NCI-H1092 treated with DMSO at 0.1 percent for 48 hours (cell line): ENCODE data around the gene CAVIN3.

Source experiments
- DNase-seq: peaks from one replicate; lab custom pipeline; 2025; lab: John Stamatoyannopoulos, UW

The CAVIN3 gene

DNA sequence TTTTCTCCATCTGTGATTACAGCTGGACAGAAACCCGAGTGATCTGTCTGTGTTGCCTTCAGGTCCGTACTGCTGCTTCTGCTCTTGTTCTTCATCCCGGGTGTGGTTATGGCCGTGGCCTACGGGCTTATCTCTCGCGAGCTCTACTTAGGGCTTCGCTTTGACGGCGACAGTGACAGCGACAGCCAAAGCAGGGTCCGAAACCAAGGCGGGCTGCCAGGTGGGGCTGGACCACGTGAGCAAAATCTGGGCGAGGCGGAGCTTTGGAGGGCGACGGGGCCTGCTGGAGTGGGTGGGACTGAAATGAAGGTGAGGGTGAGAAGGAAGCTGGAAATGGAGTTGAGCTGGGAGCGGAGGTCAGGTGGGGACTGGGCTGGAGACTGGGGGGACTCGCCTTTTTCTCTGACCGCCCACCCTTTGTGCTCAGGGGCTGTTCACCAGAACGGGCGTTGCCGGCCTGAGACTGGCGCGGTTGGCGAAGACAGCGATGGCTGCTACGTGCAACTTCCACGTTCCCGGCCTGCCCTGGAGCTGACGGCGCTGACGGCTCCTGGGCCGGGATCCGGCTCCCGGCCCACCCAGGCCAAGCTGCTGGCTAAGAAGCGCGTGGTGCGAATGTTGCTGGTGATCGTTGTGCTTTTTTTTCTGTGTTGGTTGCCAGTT, 49.6 kb downstream of the CAVIN3 start:
- no peak for DNase-seq

DNA sequence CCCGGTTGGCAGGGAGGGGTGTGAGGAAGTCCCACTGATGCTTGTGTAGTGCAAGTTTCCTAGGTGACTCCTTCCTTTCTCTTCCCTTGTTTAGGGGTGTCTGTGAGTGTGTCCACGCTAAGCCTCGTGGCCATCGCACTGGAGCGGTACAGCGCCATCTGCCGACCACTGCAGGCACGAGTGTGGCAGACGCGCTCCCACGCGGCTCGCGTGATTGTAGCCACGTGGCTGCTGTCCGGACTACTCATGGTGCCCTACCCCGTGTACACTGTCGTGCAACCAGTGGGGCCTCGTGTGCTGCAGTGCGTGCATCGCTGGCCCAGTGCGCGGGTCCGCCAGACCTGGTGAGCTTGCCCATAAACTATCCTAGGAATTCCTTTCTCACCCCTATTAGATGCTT, 50.3 kb downstream of the CAVIN3 start:
- no peak for DNase-seq
